ENCODE measurements around the gene CSTF2.

The CSTF2 gene

GRCh38 chrX:100871594-100872560 lies 51.7 kb downstream of the CSTF2 start:
- in situ Hi-C loops (cut with MboI; ENCODE audit: low sequenced_read_pairs): no loop called here

GRCh38 chrX:100874325-100874724 lies 54.1 kb downstream of the CSTF2 start, which contains the start of gene NOX1:
Gene NOX1 (minus strand): TSS chrX:100874359. CDS start chrX:100874139, 220 bp downstream.
- in situ Hi-C loops (cut with MboI; ENCODE audit: low sequenced_read_pairs): no loop called here

GRCh38 chrX:100880368-100880767 lies 60.2 kb downstream of the CSTF2 start:
- in situ Hi-C loops (cut with MboI; ENCODE audit: low sequenced_read_pairs): no loop called here

GRCh38 chrX:100883654-100884053 lies 63.5 kb downstream of the CSTF2 start:
- in situ Hi-C loops (cut with MboI; ENCODE audit: low sequenced_read_pairs): no loop called here
